Caki2 (cell line): Measurements from ENCODE around the gene TJP2. TPM values are rescaled to one million over a fixed set of nuclear protein-coding genes. Genes with fewer than 3 reads are reported as not detected.
A peak's percentile ranks its signal among the peaks of the same experiment; 100 is the strongest.

Experiments used
- DNase-seq: peaks from one replicate; pipeline ENCODE4 v3.0.0-alpha.2; 2015; ENCODE audit warnings: low read depth
- in situ Hi-C: cut with HindIII; loops from 2 replicates; pipeline ENCODE4 v1.10.0; 2016; ENCODE audit warnings: low sequenced_read_pairs, low pct_unique_long_range_greater_than_20kb, mixed read lengths
- total RNA-seq: library from RNA; depleted of rRNA; stranded (reverse); fragments of >200 nt; shearing (Covaris generic); gene quantifications from 2 replicates; pipeline ENCODE4 v1.2.3, GENCODE V29; 2014; ENCODE audit warnings: low replicate concordance

Gene TJP2
- total RNA-seq, 1 experiment from 2014 or later, result 33.9 TPM

- in situ Hi-C loops, result no loop called here
- DNase-seq, result no peak
Observed at GRCh38 chr9:69181908-69182353, 7.9 kb downstream of the TJP2 start.

DNA sequence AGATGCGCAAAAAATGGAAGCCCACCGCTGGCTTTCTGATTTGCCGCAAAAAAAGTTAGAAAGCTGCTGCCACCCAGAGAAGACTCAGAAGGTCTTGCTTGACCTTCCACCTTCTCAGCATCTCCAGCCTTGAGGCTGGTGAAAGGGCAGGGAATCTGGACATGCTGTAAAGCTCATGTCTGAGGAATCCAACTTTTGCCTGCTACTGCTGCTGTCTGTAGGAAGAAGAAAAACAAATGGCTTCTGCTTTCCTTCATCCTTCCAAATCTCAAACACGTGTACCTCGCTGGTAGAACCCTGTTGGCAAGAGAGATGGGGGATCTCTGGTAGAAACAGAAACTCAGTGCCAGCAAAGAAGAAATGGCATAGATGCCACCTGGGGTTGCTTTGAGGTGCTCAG is 10.2 kb downstream of the TJP2 start:
- in situ Hi-C loops, result no loop called here
- no peak for DNase-seq

- DNase-seq, result no peak
- in situ Hi-C loops, result no loop called here
Observed at GRCh38 chr9:69186841-69187611, 12.9 kb downstream of the TJP2 start.

GRCh38 chr9:69188975-69189374 is 14.9 kb downstream of the TJP2 start:
- no peak for DNase-seq
- in situ Hi-C loops, result no loop called here

- no peak for DNase-seq
- in situ Hi-C loops, result no loop called here
Observed at GRCh38 chr9:69190086-69190862, 16.2 kb downstream of the TJP2 start.

DNA sequence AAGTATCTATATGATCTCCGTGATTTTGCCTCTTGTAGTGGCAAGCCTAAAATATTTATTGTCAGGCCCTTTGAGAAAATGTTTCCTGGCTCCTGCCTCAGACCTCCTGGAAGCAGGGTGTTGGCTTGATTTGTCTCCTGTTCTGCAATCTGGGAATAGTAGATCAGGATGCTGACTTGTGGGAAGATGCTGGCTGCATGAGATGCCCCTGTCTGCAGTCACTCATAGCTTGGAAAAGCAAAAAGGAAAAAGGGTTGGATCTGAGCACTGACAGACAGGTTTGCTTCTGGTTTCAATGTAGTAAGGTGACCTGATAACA is 16.7 kb downstream of the TJP2 start:
- in situ Hi-C loops, result no loop called here
- DNase-seq, result no peak

- DNase-seq, result no peak
- in situ Hi-C loops, result no loop called here
Observed at GRCh38 chr9:69191231-69191630, 17.2 kb downstream of the TJP2 start.

DNA sequence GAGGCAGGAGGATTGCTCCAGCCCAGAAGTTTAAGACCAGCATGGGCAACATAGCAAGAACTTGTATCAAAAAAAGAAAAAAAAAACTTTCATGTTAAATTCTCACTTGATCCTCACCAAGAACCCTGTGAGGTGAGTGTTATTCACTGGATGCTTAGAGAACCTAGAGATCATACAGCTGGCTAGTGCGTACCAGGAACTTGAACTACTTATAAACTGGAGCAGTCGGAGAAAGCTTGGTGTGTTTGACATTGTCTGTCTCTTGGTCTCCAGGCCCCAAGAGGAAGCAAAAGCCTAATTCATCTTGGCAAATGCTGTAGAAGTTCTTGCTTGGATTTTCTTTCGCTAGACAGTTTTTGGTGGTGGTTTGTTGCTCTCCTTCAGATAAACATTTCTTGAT is 18.1 kb downstream of the TJP2 start:
- in situ Hi-C loops, result no loop called here
- DNase-seq, result no peak

DNA sequence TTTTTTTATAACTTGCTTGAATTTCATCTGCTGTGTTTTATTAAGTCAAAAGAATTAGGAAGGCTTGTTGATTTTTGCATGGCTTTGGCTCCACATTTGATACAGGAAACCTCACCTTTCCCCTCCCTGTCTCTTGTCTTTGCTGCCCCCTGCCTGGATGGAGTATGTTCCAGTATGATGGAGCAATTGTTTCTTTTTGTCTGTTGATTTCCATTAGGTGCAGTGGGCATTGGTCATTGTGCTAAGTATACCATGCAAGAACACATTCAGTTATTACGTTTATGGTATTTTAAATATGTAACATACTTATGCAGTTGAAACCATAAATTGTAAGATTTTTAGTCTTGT is 19.6 kb downstream of the TJP2 start:
- no peak for DNase-seq
- in situ Hi-C loops, result no loop called here

- DNase-seq, result no peak
- in situ Hi-C loops, result no loop called here
Observed at GRCh38 chr9:69194702-69195418, 20.8 kb downstream of the TJP2 start.

- in situ Hi-C loops, result no loop called here
- no peak for DNase-seq
Observed at GRCh38 chr9:69195668-69196067, 21.6 kb downstream of the TJP2 start.

DNA sequence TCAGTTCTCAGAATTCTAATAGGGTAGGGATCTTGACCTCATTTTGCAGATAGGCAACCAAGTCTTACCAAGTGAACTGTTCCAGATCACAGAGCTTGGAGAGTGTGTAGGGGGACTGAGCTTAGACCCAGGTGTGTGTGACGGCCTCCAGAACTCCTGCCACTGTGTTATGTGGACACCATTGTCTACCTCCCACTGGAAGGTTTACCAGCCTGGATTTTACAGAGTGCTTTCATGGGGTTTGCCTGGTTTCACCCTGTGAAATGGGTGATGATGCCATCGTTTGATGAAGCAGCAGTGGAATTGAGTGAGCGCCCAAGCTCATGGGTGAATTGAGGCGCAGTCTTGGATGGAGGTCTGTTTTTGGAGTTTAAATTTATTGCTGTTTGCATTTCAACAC is 23.6 kb downstream of the TJP2 start:
- DNase-seq, result no peak
- in situ Hi-C loops, result no loop called here

DNA sequence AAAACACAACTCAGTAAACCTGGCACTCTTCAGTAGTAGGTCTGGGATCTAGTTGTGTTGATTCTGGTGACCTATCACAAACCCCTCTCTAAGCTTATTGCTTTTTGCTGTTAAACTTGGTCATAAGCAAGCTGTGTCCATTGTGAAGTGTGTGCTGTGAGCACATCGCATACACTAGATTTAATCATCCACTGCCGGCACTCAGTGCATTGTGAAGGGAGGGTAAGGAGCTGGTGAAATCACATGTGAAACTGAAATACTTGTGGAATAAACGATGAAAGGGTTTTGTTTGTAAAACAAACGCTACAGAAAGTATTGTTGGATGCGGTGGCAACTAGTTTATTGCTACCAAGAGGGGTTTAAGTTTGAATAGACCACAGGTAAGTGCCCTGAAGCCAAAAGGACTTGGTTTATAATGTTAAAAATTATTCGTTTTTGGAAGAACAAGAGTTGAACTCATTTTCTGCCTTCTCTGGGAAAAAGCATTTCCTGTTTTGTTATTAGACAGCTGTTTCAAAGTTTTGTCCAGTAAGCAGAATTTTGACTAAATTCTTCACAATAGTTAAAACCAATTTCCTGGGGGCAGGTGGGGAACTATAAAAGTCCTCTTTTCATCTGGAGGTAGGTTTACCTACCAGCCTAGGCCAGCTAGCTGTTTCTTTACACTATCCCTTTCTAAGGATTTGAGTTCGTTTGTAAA is 24.6 kb downstream of the TJP2 start:
- in situ Hi-C loops, result no loop called here
- DNase-seq, result no peak

GRCh38 chr9:69199769-69200470 is 25.8 kb downstream of the TJP2 start:
- in situ Hi-C loops, result no loop called here
- peak; percentile 24 for DNase-seq

DNA sequence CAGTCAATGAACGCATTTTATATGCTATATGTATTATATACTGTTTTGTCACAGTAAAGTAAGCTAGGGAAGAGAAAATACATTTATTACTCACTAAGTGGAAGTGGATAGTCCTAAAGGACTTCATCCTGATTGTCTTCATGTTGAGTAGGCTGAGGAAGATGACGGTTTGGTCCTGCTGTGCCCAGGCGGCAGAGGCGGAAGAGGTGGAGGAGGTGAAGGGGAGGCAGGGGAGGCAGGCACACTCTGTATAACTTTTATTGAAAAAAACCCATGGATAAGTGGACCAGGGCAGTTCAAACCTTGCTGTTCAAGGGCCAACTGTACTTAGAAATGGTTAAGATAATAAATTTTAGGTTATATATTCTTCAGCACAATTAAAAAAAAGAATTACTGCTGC is 28.5 kb downstream of the TJP2 start:
- no peak for DNase-seq
- in situ Hi-C loops, result no loop called here

- DNase-seq, result no peak
- in situ Hi-C loops, result no loop called here
Observed at GRCh38 chr9:69204326-69204725, 30.2 kb downstream of the TJP2 start.

DNA sequence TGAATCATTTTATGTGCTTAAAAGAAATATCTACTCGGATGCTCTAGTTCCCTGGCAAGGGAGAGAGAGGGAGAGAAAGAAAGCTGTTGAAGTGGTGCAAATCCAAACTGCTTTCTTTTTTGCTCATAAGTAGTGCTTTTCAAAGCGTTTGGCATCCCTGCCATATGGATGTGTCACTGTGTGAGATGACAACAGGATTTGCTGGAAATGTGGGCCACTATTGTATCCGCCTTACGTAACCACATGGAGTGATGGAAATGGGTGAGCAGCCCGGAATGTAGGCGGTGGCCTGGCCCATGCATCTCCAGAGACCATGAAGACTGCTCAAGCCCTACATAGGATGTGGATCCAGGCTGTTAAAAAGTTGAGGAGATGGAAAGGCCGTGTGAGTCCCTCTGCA is 30.8 kb downstream of the TJP2 start:
- DNase-seq, result no peak
- in situ Hi-C loops, result no loop called here

- no peak for DNase-seq
- in situ Hi-C loops, result no loop called here
Observed at GRCh38 chr9:69206047-69206446, 32.0 kb downstream of the TJP2 start.
